IPS-18c (cell line): ENCODE data around the gene ESYT3.
A peak's percentile ranks its signal among the peaks of the same experiment; 100 is the strongest.
"Not testable (repeated sequence)": the region's sequence is repeated elsewhere in the genome, so short reads cannot be mapped to it uniquely, and the experiment has no call there.

ENCODE experiments used
- H3K4me3 ChIP-seq: 2 replicates; pipeline ENCODE4 v1.7.0; 2013; ENCODE audit warnings: low read depth, mild to moderate bottlenecking, low read length, moderate library complexity; ENCODE audit not compliant: insufficient read depth
- H3K9me3 ChIP-seq: one replicate; pipeline ENCODE4 v1.6.1; 2013; ENCODE audit warnings: mild to moderate bottlenecking, low read length, moderate library complexity; ENCODE audit not compliant: control insufficient read depth, insufficient read depth

Gene ESYT3

DNA sequence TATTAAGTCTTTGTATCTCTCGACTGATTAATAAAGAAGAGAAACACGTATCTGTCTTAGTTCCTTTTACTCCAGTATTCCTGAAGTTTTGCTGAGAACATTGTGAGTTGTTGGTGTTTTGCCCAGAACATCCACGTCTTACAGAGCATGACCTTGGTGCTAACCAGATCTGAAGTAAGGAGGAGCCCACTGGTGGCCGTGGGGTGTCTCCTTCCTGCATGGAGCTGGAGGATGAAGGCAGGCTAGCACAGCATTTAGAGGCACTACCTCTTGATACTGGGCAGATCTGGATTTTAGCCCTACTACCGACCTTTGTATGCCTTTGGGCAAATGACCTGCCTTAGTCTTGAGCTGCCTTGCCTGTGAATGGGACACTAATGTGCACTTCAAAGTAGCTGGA is 28.9 kb upstream of the ESYT3 start:
- H3K4me3 ChIP-seq, result no peak overlapping the region
- H3K9me3 ChIP-seq, result no peaks in the 10 kb centered on the region

DNA sequence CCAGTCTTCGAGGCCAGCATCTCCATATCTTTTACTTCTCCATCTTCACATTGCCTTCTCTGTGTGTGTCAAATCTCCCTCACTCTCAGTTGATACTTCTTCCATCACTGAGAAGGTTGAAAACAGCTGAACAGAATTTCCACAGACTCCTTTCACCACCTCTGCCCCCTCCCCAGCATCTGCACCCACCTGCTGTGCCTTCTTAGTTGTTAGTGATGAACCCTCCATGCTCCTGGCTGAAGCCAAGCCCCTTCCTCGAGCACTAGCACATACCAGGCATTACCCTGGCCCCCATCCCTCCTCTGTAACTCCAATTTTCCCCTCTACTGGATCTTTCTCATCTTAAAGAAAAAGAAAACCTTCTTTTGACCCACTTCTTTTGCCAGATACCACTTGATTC is 27.8 kb upstream of the ESYT3 start:
- Histone ChIP-seq H3K9me3 (no peaks in the 10 kb centered on the region), H3K4me3 (no peak overlapping the region)

GRCh38 chr3:138407236-138407907 is 27.0 kb upstream of the ESYT3 start:
- H3K9me3 ChIP-seq, result no peaks in the 10 kb centered on the region
- no peak overlapping the region for H3K4me3 ChIP-seq

GRCh38 chr3:138408751-138409570 is 25.5 kb upstream of the ESYT3 start:
- H3K4me3 ChIP-seq, result no peak overlapping the region
- no peaks in the 10 kb centered on the region for H3K9me3 ChIP-seq

GRCh38 chr3:138412821-138413551 is 21.4 kb upstream of the ESYT3 start:
- no peaks in the 10 kb centered on the region for H3K9me3 ChIP-seq
- H3K4me3 ChIP-seq, result no peak overlapping the region

DNA sequence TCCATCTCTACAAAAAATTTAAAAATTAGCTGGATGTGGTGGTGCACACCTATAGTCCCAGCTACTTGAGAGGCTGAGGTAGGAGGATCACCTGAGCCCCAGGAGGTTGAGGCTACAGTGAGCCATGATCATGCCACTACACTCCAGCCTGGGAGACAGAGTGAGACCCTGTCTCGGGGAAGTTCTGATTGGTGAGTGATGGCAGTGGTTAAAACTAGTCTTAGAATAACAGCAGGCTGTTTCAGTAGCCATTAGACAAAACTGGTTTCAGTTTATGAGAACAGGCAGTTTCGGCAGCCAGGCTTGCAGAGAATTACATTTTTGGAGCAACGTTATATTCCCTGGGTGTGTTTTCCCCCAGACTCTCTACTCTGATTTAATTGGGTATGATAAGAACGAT is 18.2 kb upstream of the ESYT3 start:
- H3K4me3 ChIP-seq, H3K9me3 ChIP-seq: not testable (repeated sequence)

GRCh38 chr3:138417559-138417982 is 16.8 kb upstream of the ESYT3 start:
- no peak overlapping the region for H3K4me3 ChIP-seq
- no peaks in the 10 kb centered on the region for H3K9me3 ChIP-seq

- H3K9me3 ChIP-seq, result no peaks in the 10 kb centered on the region
Observed at GRCh38 chr3:138418601-138419206, 15.7 kb upstream of the ESYT3 start.

DNA sequence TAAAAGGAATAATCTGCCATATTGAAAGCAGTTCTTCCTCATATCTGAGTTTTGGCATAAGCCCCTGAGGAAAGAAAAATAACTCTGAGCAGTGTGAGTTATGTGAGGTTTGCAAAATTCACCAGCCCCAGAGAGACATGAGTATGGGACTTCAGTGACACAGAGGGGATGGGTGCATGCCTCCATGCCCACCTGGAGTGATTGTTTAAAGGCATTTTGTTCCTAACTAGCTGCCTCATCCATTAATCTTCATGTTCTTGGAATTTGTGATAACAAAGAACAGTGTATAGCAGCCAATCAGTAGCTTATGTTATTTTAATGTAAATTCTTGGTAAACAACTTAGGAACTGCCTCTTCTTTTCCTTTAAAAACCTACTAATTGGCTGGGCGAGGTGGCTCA is 11.1 kb upstream of the ESYT3 start:
- Histone ChIP-seq H3K4me3 (no peak overlapping the region), H3K9me3 (no peaks in the 10 kb centered on the region)

More at GRCh38 chr3:138418601-138419206, 15.7 kb upstream of the ESYT3 start:
- no peak overlapping the region for H3K4me3 ChIP-seq

DNA sequence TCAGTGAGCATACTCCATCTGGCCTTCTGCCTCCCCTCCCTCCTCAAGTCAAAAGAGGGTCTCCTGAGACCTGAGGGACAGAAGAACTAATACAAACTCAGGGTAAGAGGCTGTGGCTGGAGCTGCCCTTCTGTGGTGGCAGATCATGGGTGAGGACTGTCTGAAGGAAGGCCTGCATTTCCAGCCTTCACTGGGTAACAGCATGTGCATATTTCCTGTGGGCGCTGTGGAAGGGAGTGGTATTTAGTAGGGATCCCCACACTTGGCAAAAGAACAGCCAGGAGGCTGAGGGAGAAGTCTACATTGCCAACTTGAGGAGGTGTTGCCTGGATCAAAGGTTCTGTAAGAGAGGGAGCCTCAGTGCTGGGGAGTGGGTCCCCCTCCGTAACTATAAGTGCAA is 10.1 kb upstream of the ESYT3 start:
- Histone ChIP-seq H3K9me3 (no peaks in the 10 kb centered on the region), H3K4me3 (no peak overlapping the region)

GRCh38 chr3:138426211-138426610 is 8.2 kb upstream of the ESYT3 start:
- Histone ChIP-seq H3K9me3 (no peaks in the 10 kb centered on the region), H3K4me3 (no peak overlapping the region)

DNA sequence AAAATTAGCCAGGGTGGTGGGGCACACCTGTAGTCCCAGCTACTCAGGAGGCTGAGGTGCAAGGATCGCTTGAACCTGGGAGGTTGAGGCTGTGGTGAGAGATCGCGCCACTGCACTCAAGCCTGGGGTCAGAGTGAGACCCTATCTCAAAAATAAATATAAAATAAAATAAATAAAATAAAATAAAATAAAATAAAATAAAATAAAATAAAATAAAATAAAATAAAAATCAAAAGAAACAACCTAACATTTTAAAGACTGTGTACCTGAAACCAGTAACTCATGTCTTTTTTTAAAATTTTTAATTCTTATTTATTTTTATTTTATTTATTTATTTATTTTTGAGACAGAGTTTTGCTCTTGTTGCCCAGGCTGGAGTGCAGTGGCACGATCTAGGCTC is 7.7 kb upstream of the ESYT3 start:
- not testable (repeated sequence) for H3K9me3 ChIP-seq, H3K4me3 ChIP-seq

- H3K4me3 ChIP-seq, result no peak overlapping the region
- peaks cover 11% of the 10 kb centered on the region for H3K9me3 ChIP-seq
Observed at GRCh38 chr3:138429665-138430064, 4.8 kb upstream of the ESYT3 start.

DNA sequence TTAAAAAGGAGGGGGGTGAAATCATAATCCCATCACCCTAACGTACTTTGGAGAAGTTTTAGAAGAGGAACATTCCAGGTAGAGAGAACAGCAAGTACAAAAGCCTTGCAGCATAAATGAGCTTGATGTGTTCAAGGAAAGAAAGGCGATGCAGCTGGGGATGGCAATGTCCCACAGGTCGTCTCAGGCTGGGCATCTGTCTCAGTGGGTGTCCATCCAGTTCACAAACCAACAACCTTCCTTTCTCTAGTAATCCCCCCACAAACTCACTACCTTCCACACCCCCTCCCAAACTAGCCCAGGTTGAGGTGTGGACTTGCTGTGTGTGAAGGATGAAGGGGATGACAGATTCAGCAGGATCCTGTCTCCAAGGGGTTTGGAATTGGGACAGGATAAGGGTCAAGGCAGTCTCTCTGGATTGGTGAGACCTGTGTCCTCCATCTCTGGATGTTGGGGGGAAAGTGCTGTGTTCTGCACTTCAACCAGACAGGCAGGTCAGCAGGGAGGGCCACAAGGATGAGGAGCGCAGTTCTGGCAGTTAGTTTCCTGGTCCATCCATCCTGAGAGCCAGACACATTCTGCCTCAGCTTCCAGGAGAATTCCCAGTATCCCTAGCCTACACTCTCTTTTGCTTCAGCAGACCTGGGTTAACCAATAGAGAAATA is 1.7 kb upstream of the ESYT3 start:
- Histone ChIP-seq H3K9me3 (peaks cover 11% of the 10 kb centered on the region), H3K4me3 (no peak overlapping the region)

DNA sequence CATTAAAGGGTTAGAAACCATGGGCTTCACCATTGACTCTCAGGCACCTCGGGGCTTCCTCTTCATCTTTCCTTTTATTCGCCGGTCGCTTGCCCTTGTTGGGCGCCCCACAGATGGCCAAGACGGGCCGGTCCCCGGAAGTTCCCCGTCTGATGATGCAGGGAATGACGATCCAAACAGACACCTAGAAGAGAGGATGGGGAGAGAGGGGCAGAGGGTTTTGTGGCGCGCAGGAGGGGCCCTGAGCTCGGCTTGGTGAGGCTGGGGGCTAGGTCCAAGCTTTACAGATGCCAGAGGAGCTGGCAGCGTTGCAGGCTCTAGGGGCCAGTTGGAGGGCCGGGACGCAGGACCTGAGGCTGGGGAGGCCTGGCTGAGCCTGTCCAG is 532 bp upstream of the ESYT3 start:
- peaks cover 11% of the 10 kb centered on the region for H3K9me3 ChIP-seq
- peak overlapping the region; percentile 68 for H3K4me3 ChIP-seq

GRCh38 chr3:138434875-138435772 is 708 bp downstream of the ESYT3 start:
- Histone ChIP-seq H3K9me3 (peaks cover 11% of the 10 kb centered on the region), H3K4me3 (peak overlapping the region; percentile 68)
